HUES48 (cell line): Measurements from ENCODE around the gene MTMR3.
A peak's percentile ranks its signal among the peaks of the same experiment; 100 is the strongest.

Source experiments
- H3K27ac ChIP-seq: one replicate; pipeline ENCODE4 v1.7.0; 2013; ENCODE audit warnings: low read depth, low read length, inconsistent platforms
- H3K27me3 ChIP-seq: 2 replicates; pipeline ENCODE4 v1.6.1; 2013; ENCODE audit warnings: mild to moderate bottlenecking, low read length; ENCODE audit not compliant: control insufficient read depth, insufficient read depth
- H3K36me3 ChIP-seq: 2 replicates; pipeline ENCODE4 v1.6.1; 2013; ENCODE audit warnings: low read length; ENCODE audit not compliant: control insufficient read depth, insufficient read depth
- H3K4me1 ChIP-seq: 2 replicates; pipeline ENCODE4 v1.6.1; 2013; ENCODE audit warnings: mild to moderate bottlenecking, low read length; ENCODE audit not compliant: control insufficient read depth, insufficient read depth
- H3K4me3 ChIP-seq: 2 replicates; pipeline ENCODE4 v1.5.1; 2013; ENCODE audit warnings: mild to moderate bottlenecking, low read depth, low read length
- H3K9ac ChIP-seq: 2 replicates; pipeline ENCODE4 v1.6.1; 2013; ENCODE audit warnings: mild to moderate bottlenecking, low read depth, low read length, moderate library complexity
- H3K9me3 ChIP-seq: 2 replicates; pipeline ENCODE4 v1.6.1; 2013; ENCODE audit warnings: low read length; ENCODE audit not compliant: control insufficient read depth, insufficient read depth

MTMR3 gene

GRCh38 chr22:29887358-29887757 lies 4.4 kb downstream of the MTMR3 start:
- H3K27me3 ChIP-seq: no peaks in the 10 kb centered on the region
- H3K9me3 ChIP-seq: no peaks in the 10 kb centered on the region
- H3K36me3 ChIP-seq: no peaks in the 10 kb centered on the region
- H3K9ac ChIP-seq: no peak overlapping the region
- no peak overlapping the region for H3K27ac ChIP-seq
- H3K4me1 ChIP-seq: peaks cover 16% of the 10 kb centered on the region
- H3K4me3 ChIP-seq: no peak overlapping the region

- H3K27ac ChIP-seq: no peak overlapping the region
- no peaks in the 10 kb centered on the region for H3K36me3 ChIP-seq
- no peak overlapping the region for H3K4me3 ChIP-seq
- H3K27me3 ChIP-seq: no peaks in the 10 kb centered on the region
- no peak overlapping the region for H3K9ac ChIP-seq
- H3K4me1 ChIP-seq: peaks cover 3% of the 10 kb centered on the region
- H3K9me3 ChIP-seq: no peaks in the 10 kb centered on the region
These were observed 7.8 kb downstream of the MTMR3 start for GRCh38 chr22:29890760-29891159.

- Histone ChIP-seq H3K36me3 (no peaks in the 10 kb centered on the region), H3K27me3 (no peaks in the 10 kb centered on the region), H3K4me1 (no peaks in the 10 kb centered on the region; the same call in 1 of the 2 replicates), H3K9ac (no peak overlapping the region), H3K9me3 (no peaks in the 10 kb centered on the region), H3K27ac (no peak overlapping the region), H3K4me3 (no peak overlapping the region)
These were observed 9.6 kb downstream of the MTMR3 start for GRCh38 chr22:29892315-29893156.

- Histone ChIP-seq H3K36me3 (no peaks in the 10 kb centered on the region), H3K27ac (no peak overlapping the region), H3K9ac (no peak overlapping the region)
These were observed 18.4 kb downstream of the MTMR3 start for GRCh38 chr22:29901354-29901753.

GRCh38 chr22:29903371-29903770 lies 20.4 kb downstream of the MTMR3 start:
- Histone ChIP-seq H3K36me3 (no peaks in the 10 kb centered on the region), H3K4me3 (no peak overlapping the region), H3K27ac (no peak overlapping the region), H3K9me3 (no peaks in the 10 kb centered on the region), H3K27me3 (no peaks in the 10 kb centered on the region), H3K9ac (no peak overlapping the region), H3K4me1 (peaks cover 11% of the 10 kb centered on the region)

More at GRCh38 chr22:29901354-29901753, 18.4 kb downstream of the MTMR3 start:
- Histone ChIP-seq H3K4me1 (no peaks in the 10 kb centered on the region), H3K4me3 (no peak overlapping the region), H3K9me3 (no peaks in the 10 kb centered on the region), H3K27me3 (no peaks in the 10 kb centered on the region)

GRCh38 chr22:29904020-29904419 lies 21.0 kb downstream of the MTMR3 start:
- no peaks in the 10 kb centered on the region for H3K36me3 ChIP-seq
- H3K9me3 ChIP-seq: no peaks in the 10 kb centered on the region
- peaks cover 12% of the 10 kb centered on the region for H3K4me1 ChIP-seq
- no peaks in the 10 kb centered on the region for H3K27me3 ChIP-seq
- no peak overlapping the region for H3K9ac ChIP-seq
- no peak overlapping the region for H3K27ac ChIP-seq
- H3K4me3 ChIP-seq: no peak overlapping the region

- peak overlapping the region; percentile 24 for H3K27ac ChIP-seq
- no peak overlapping the region for H3K9ac ChIP-seq
- no peaks in the 10 kb centered on the region for H3K27me3 ChIP-seq
- H3K9me3 ChIP-seq: no peaks in the 10 kb centered on the region
- peaks cover 24% of the 10 kb centered on the region for H3K4me1 ChIP-seq
- no peak overlapping the region for H3K4me3 ChIP-seq
- H3K36me3 ChIP-seq: no peaks in the 10 kb centered on the region
These were observed 25.0 kb downstream of the MTMR3 start for GRCh38 chr22:29907753-29908515.

- no peaks in the 10 kb centered on the region for H3K9me3 ChIP-seq
- H3K4me1 ChIP-seq: peaks cover 65% of the 10 kb centered on the region
- no peak overlapping the region for H3K9ac ChIP-seq
- H3K4me3 ChIP-seq: no peak overlapping the region
- no peaks in the 10 kb centered on the region for H3K27me3 ChIP-seq
- H3K36me3 ChIP-seq: no peaks in the 10 kb centered on the region
- peak overlapping the region; percentile 56 for H3K27ac ChIP-seq
These were observed 29.2 kb downstream of the MTMR3 start for GRCh38 chr22:29912141-29912540.

GRCh38 chr22:29912605-29913398 lies 29.8 kb downstream of the MTMR3 start:
- Histone ChIP-seq H3K9ac (no peak overlapping the region), H3K9me3 (no peaks in the 10 kb centered on the region), H3K27me3 (no peaks in the 10 kb centered on the region), H3K4me1 (peaks cover 66% of the 10 kb centered on the region), H3K27ac (peak overlapping the region; percentile 89), H3K4me3 (peak overlapping the region; percentile 19; the same call in 1 of the 2 replicates), H3K36me3 (no peaks in the 10 kb centered on the region)

GRCh38 chr22:29914165-29914564 lies 31.2 kb downstream of the MTMR3 start:
- peaks cover 68% of the 10 kb centered on the region for H3K4me1 ChIP-seq
- peak overlapping the region; percentile 89 for H3K27ac ChIP-seq
- H3K9ac ChIP-seq: peak overlapping the region; percentile 3; the same call in 1 of the 2 replicates
- no peaks in the 10 kb centered on the region for H3K36me3 ChIP-seq
- H3K27me3 ChIP-seq: no peaks in the 10 kb centered on the region
- peak overlapping the region; percentile 38 for H3K4me3 ChIP-seq
- no peaks in the 10 kb centered on the region for H3K9me3 ChIP-seq
